Activated CD8-positive, alpha-beta memory T cell treated with anti-CD3 and anti-CD28 coated beads for 1 hour (primary cell): ENCODE measurements around the gene HEXB.
"Not testable (repeated sequence)": the region's sequence is repeated elsewhere in the genome, so short reads cannot be mapped to it uniquely, and the experiment has no call there.

ENCODE experiments used
- DNase-seq, 2 donors: peaks; one replicate each; pipeline ENCODE4 v3.0.0-alpha.2; 2020; ENCODE audit warnings: low read depth in 1 of 2; ENCODE audit errors: extremely low read depth in 1 of 2

HEXB gene

DNA sequence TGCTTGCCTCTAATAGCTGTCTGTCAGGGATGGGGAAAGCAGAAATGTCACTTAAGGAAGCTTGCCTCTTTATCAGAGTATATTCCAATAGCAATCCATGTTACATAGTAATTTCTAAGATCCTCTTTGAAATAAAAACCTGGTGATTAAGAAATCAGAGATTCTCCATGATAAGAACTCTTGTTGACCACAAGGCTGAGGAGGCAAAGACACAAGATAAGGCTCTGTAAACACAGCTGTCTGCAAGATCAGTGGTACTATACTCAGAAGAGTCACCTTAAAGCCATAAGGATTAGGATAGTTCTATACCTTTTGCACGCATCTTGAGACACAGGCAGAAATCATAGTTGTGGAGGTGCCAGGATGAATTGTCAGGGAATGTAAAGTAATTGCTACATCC is 40.3 kb downstream of the HEXB start:
- no peak for DNase-seq

DNA sequence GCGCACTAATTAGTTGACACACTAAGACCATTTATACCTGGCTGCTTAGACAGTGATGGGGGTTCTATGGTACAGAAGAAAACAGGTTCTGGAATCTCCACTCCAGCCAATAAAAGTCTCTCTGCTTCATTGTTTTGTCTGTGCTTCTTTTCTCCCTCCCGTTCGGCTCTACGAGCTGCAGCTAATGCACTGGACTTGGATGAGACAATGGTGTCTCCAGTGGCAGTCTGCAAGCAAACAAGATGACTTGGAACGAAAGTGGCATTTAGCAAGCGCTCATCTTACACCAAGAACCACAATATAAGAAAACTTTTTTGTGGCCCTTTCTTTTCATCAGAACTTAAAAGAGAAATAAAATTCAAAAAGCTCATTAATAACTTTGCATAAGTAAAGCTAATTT is 51.7 kb downstream of the HEXB start:
- no peak for DNase-seq

DNA sequence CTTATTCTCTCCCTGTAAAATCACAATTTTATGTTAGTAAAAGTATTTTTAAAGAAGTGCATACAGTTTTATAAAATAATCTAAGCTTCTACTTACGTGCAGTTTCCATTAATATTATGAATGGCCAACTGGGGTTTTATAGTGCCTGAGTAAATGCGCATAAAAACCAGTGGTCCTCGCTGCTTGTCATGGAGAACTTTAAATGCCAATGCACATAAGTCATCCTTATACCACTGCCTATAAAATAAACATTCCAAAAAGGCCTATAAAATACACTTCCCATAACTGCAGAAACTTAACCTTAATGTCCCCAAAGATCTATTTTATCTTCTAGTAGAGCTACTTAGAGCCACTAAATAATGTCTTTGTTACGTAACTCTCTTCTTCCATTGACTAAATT is 53.4 kb downstream of the HEXB start:
- no peak for DNase-seq

- DNase-seq, result not testable (repeated sequence)
These were observed 63.7 kb downstream of the HEXB start for GRCh38 chr5:74748742-74749141.

DNA sequence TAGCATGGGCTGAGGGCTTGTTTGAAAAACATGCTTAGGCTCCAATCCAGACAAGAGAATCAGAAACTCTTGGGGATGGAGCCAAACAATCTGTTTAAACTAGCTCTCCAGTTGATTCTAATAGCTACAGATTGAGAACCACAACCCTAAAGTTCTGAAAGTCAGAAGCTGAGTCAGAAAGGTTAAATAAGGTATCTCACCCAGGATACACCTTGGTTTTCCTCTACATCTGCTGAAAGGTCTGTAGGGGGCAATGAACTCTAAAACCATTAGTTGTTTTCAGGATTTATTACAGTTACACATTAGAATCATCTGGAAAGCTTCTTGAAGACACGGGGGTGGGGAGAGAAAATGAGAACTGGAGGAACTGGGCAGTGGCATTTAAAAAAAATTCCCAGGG is 76.2 kb downstream of the HEXB start:
- DNase-seq, result no peak

- no peak for DNase-seq
These were observed 77.6 kb downstream of the HEXB start for GRCh38 chr5:74762599-74762998.

DNA sequence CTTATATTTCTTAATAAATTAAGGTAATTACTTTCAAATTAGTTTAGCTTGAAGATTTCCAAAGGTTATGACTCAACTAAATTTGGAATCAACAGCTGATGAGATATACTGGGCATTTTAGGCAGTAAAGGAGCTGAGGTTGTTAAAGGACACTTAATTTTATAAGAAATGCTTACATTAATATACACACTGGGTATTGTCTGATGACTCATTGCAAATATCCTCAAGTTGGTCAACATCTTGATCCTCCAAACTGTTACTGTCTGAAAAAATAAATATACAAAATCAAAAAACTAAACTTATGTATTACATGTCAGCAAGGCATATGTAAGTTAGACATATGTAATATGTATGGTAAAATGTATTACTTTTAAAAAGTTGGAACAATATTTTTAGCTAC is 78.5 kb downstream of the HEXB start:
- DNase-seq, result no peak

- DNase-seq, result no peak
These were observed 80.2 kb downstream of the HEXB start for GRCh38 chr5:74765201-74765600.

GRCh38 chr5:74765929-74766328 is 80.9 kb downstream of the HEXB start:
- DNase-seq, result no peak

DNA sequence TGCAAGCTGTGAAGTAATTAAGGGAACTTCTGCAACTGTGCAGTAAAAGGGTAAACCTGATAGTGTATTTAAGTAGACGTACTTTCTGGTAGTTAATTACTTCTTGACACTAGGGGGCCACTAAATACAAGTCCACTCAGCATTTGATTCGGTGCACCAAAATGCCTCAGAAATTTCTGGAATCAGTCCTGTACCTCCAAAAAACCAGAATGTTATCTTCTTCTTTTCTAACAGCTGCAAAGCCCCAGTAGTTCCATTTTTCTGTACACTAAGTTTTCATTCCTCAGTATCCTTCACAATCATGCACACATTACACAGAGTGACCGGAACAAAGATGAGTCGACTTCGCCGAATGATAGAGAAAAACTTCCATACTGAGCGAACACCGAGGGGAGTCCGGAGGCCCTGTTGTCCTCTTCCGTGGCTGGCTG is 81.4 kb downstream of the HEXB start:
- no peak for DNase-seq

- DNase-seq, result peak; percentile 80 to 86
These were observed 82.0 kb downstream of the HEXB start, which contains the start of the genes GFM2 and NSA2 for GRCh38 chr5:74766849-74767578. TSS of gene GFM2 (minus strand) at chr5:74767117. CDS start at chr5:74763742, 3,375 bp downstream. TSS of gene NSA2 (plus strand) at chr5:74767249. CDS start at chr5:74767361, 112 bp downstream.

GRCh38 chr5:74767579-74767913 is 82.5 kb downstream of the HEXB start:
- DNase-seq, result no peak
